OCI-LY7 (cell line): ENCODE measurements around the gene FDXR.

Experiments
- EZH2phosphoT487 ChIP-seq: fragments of 200-600 bp; sonication (generic); IDR thresholded peaks from 2 replicates; pipeline ENCODE4 v1.6.1; 2018; ENCODE audit warnings: low read depth, borderline replicate concordance, mild to moderate bottlenecking, mixed run types, antibody characterized with exemption, low read length, moderate library complexity, mixed read lengths
- TF ChIP-seq, protein P1 (sequence below): fragments of 200-600 bp; sonication (generic); conservative IDR thresholded peaks from 2 replicates; pipeline ENCODE4 v1.5.1; 2014; ENCODE audit warnings: mild to moderate bottlenecking, antibody characterized with exemption, low read length, moderate library complexity, mixed read lengths

GRCh38 chr17:74850310-74850709 is 22.5 kb downstream of the FDXR start:
- TF ChIP-seq, protein P1, sequence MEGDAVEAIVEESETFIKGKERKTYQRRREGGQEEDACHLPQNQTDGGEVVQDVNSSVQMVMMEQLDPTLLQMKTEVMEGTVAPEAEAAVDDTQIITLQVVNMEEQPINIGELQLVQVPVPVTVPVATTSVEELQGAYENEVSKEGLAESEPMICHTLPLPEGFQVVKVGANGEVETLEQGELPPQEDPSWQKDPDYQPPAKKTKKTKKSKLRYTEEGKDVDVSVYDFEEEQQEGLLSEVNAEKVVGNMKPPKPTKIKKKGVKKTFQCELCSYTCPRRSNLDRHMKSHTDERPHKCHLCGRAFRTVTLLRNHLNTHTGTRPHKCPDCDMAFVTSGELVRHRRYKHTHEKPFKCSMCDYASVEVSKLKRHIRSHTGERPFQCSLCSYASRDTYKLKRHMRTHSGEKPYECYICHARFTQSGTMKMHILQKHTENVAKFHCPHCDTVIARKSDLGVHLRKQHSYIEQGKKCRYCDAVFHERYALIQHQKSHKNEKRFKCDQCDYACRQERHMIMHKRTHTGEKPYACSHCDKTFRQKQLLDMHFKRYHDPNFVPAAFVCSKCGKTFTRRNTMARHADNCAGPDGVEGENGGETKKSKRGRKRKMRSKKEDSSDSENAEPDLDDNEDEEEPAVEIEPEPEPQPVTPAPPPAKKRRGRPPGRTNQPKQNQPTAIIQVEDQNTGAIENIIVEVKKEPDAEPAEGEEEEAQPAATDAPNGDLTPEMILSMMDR, result no peak
- TF ChIP-seq EZH2phosphoT487, result no peak
